ENCODE data around the gene NCKAP5. TPM values are rescaled to one million over a fixed set of nuclear protein-coding genes. Genes with fewer than 3 reads are reported as not detected.

Gene NCKAP5
- total and polyA plus RNA-seq, 2 of the 13 experiments (the other 11 are each of a cell fraction or from before 2014, with no cell fraction given) = 0.01 TPM; not detected in 1

DNA sequence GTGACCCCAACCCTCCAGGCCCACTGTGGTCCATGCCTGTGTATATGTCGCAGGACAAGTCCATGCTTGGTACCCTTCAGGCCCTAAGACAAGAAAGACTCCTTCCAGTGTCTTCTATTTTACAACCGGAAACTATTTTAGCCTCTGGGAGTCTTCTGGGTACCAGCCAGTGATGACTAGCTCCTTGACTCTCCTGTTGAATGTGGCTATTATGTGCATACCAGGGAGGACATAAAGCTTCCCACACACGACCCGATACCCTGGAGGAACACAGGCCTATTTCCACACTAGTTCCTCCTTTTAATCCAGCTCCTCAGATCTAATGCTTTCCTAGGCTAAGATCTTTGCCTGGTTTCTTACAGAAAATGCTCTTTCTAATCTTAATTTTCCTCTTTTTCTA, 178.1 kb downstream of the NCKAP5 start (continued):
- TF ChIP-seq, protein P1, sequence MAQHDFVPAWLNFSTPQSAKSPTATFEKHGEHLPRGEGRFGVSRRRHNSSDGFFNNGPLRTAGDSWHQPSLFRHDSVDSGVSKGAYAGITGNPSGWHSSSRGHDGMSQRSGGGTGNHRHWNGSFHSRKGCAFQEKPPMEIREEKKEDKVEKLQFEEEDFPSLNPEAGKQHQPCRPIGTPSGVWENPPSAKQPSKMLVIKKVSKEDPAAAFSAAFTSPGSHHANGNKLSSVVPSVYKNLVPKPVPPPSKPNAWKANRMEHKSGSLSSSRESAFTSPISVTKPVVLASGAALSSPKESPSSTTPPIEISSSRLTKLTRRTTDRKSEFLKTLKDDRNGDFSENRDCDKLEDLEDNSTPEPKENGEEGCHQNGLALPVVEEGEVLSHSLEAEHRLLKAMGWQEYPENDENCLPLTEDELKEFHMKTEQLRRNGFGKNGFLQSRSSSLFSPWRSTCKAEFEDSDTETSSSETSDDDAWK (CRISPR knock-in tag; IDR thresholded peaks at IDR 0.05) = no peak

- H3K4me3 ChIP-seq (replicated peaks in 1 of 3; ENCODE audit: insufficient read depth in 1 of 3, low read depth in 2 of 3, low read length in 3 of 3) = no peak overlapping the region
- H3K4me2 ChIP-seq (ENCODE audit: low read depth, low read length) = no peak overlapping the region
- no peak for FAIRE-seq
- peaks cover 42% of the 10 kb centered on the region for H3K9me3 ChIP-seq (ENCODE audit: low read length)
- WGBS (ENCODE audit: low lambda C conversion rate) = 11% methylated on average over 5 of the region's 5 CpGs
- ChIA-PET POLR2A (no interaction called here), CTCF (ENCODE audit: low intra/inter-chr PET ratio, low total read pairs) (no interaction called here)
- H4K20me1 ChIP-seq (ENCODE audit: insufficient read depth, low read length) = no peaks in the 10 kb centered on the region
- no peaks in the 10 kb centered on the region for H3K79me2 ChIP-seq (ENCODE audit: insufficient read depth, low read length)
- no peaks in the 10 kb centered on the region for H3K36me3 ChIP-seq (replicated peaks in 1 of 2; ENCODE audit: control insufficient read depth in 1 of 2, insufficient read depth in 2 of 2, low read length in 2 of 2)
- H3K9ac ChIP-seq (ENCODE audit: insufficient read depth, low read depth, low read length) = no peak overlapping the region
- BruUV-seq (replicated peaks) = no TSS peak
- no peak for DNase-seq (ENCODE audit: low spot score)
- H2AFZ ChIP-seq (ENCODE audit: low read length) = no peak overlapping the region
- H3K27me3 ChIP-seq (ENCODE audit: control insufficient read depth in 1 of 2, insufficient read depth in 2 of 2, low read length in 2 of 2) = no peaks in the 10 kb centered on the region
- H3K4me1 ChIP-seq (ENCODE audit: insufficient read depth, low read length) = no peaks in the 10 kb centered on the region
- H3K27ac ChIP-seq (ENCODE audit: extremely low read length, insufficient read depth, low read length) = no peak overlapping the region
- in situ Hi-C loops (cut with HindIII; ENCODE audit: extremely low pct_ligation_motif_present, low pct_unique_long_range_greater_than_20kb) = no loop called here
- intact Hi-C loops (cut with micrococcal nuclease; ENCODE audit: unreplicated experiment) = no loop called here
- ATAC-seq = no peak
- TF ChIP-seq ZNF644 (CRISPR knock-in tag; IDR thresholded peaks at IDR 0.05; ENCODE audit: low read depth) (no peak), ARID3A (IDR thresholded peaks at IDR 0.05; ENCODE audit: low read depth, low read length) (no peak), KLF9 (CRISPR knock-in tag; IDR thresholded peaks at IDR 0.05; ENCODE audit: low read depth) (no peak), ZNF296 (CRISPR knock-in tag; conservative IDR thresholded peaks at IDR 0.05) (no peak), CCAR2 (optimal IDR thresholded peaks at IDR 0.05; ENCODE audit: low read depth, low read length) (no peak), JUNB (CRISPR knock-in tag; IDR thresholded peaks at IDR 0.05; ENCODE audit: borderline replicate concordance) (no peak)
Measured at GRCh38 chr2:133389569-133389968, 178.7 kb downstream of the NCKAP5 start.

All from HepG2 (cell line).